Stimulated activated naive B cell treated with anti-CD40 and anti-IgM and Interleukin-4, amounts not matched to agents 10 μg/mL and 1 μg/mL and 100 μg/mL, for 72 hours (primary cell): Measurements from ENCODE around the gene ADAP1.
"Not testable (repeated sequence)": the region's sequence is repeated elsewhere in the genome, so short reads cannot be mapped to it uniquely, and the experiment has no call there.

Source experiments
- ATAC-seq, 2 donors: fragments of 150-1000 bp; cut with Tn5 transposase; replicated peaks; 2 replicates each; pipeline ENCODE4 v1.10.0; 2021; ENCODE audit warnings: moderate library complexity in 1 of 2
- DNase-seq: peaks from one replicate; pipeline ENCODE4 v3.0.0; 2021
- H3K27ac Mint-ChIP-seq: one replicate; pipeline ENCODE4 v1.8.0; 2022; ENCODE audit warnings: mild to moderate bottlenecking, mixed read lengths
- H3K27me3 Mint-ChIP-seq, 2 donors: one replicate each; pipeline ENCODE4 v1.8.0; 2022; ENCODE audit warnings: mixed read lengths in 2 of 2
- H3K36me3 Mint-ChIP-seq, 2 donors: one replicate each; pipeline ENCODE4 v1.8.0; 2022; ENCODE audit warnings: mixed read lengths in 2 of 2, mild to moderate bottlenecking in 1 of 2
- H3K4me1 Mint-ChIP-seq, 2 donors: one replicate each; pipeline ENCODE4 v1.8.0; 2022; ENCODE audit warnings: mixed read lengths in 2 of 2, mild to moderate bottlenecking in 1 of 2
- H3K4me3 Mint-ChIP-seq, 2 donors: one replicate each; pipeline ENCODE4 v1.8.0; 2022; ENCODE audit warnings: mild to moderate bottlenecking in 2 of 2, mixed read lengths in 2 of 2, moderate library complexity in 1 of 2
- H3K9me3 Mint-ChIP-seq, 2 donors: one replicate each; pipeline ENCODE4 v1.8.0; 2022; ENCODE audit warnings: mixed read lengths in 2 of 2, mild to moderate bottlenecking in 1 of 2

The ADAP1 gene

GRCh38 chr7:949021-949934 is 5.2 kb downstream of the ADAP1 start:
- peaks cover 0 to 4% of the 10 kb centered on the region in 2 donors for H3K27me3 Mint-ChIP-seq

GRCh38 chr7:947391-948210 is 6.9 kb downstream of the ADAP1 start:
- Mint-ChIP-seq H3K4me1 (peaks cover 21 to 22% of the 10 kb centered on the region in 2 donors), H3K9me3 (no peaks in the 10 kb centered on the region), H3K27ac (peak overlapping the region; percentile 83), H3K27me3 (peaks cover 0 to 4% of the 10 kb centered on the region in 2 donors), H3K36me3 (peaks cover 27 to 40% of the 10 kb centered on the region in 2 donors), H3K4me3 (no peak overlapping the region)
- ATAC-seq, result no peak
- no peak for DNase-seq

More at GRCh38 chr7:949021-949934, 5.2 kb downstream of the ADAP1 start:
- no peak for DNase-seq
- Mint-ChIP-seq H3K9me3 (no peaks in the 10 kb centered on the region), H3K4me1 (peaks cover 22% of the 10 kb centered on the region in 2 donors), H3K4me3 (no peak overlapping the region), H3K27ac (no peak overlapping the region), H3K36me3 (peaks cover 27 to 41% of the 10 kb centered on the region in 2 donors)
- ATAC-seq, result no peak

GRCh38 chr7:946256-946996 is 8.1 kb downstream of the ADAP1 start:
- no peak for ATAC-seq
- Mint-ChIP-seq H3K27me3 (peaks cover 0 to 8% of the 10 kb centered on the region in 2 donors), H3K4me1 (peaks cover 26 to 30% of the 10 kb centered on the region in 2 donors), H3K4me3 (no peak overlapping the region), H3K27ac (no peak overlapping the region), H3K36me3 (peaks cover 25 to 45% of the 10 kb centered on the region in 2 donors), H3K9me3 (peaks cover 7 to 8% of the 10 kb centered on the region in 2 donors)
- DNase-seq, result no peak

GRCh38 chr7:945556-946255 is 8.8 kb downstream of the ADAP1 start:
- ATAC-seq (no peak), DNase-seq (no peak)
- Mint-ChIP-seq H3K36me3 (peaks cover 24 to 44% of the 10 kb centered on the region in 2 donors), H3K4me3 (no peak overlapping the region), H3K27ac (no peak overlapping the region), H3K9me3 (peaks cover 10 to 13% of the 10 kb centered on the region in 2 donors), H3K4me1 (peaks cover 26 to 34% of the 10 kb centered on the region in 2 donors), H3K27me3 (peaks cover 0 to 6% of the 10 kb centered on the region in 2 donors)

- H3K27ac Mint-ChIP-seq, result no peak overlapping the region
- peaks cover 26 to 45% of the 10 kb centered on the region in 2 donors for H3K36me3 Mint-ChIP-seq
- DNase-seq, result no peak
- no peak overlapping the region for H3K4me3 Mint-ChIP-seq
- no peak for ATAC-seq
- peaks cover 26 to 34% of the 10 kb centered on the region in 2 donors for H3K4me1 Mint-ChIP-seq
- peaks cover 12 to 19% of the 10 kb centered on the region in 2 donors for H3K9me3 Mint-ChIP-seq
- peaks cover 0 to 4% of the 10 kb centered on the region in 2 donors for H3K27me3 Mint-ChIP-seq
Observed at GRCh38 chr7:945147-945555, 9.3 kb downstream of the ADAP1 start.

GRCh38 chr7:944744-945143 is 9.7 kb downstream of the ADAP1 start:
- Mint-ChIP-seq H3K9me3 (peaks cover 15 to 23% of the 10 kb centered on the region in 2 donors), H3K27ac (no peak overlapping the region), H3K27me3 (peaks cover 0 to 4% of the 10 kb centered on the region in 2 donors), H3K4me1 (peaks cover 28 to 34% of the 10 kb centered on the region in 2 donors), H3K36me3 (peaks cover 26 to 45% of the 10 kb centered on the region in 2 donors), H3K4me3 (no peak overlapping the region)
- no peak for DNase-seq
- ATAC-seq, result no peak

- not testable (repeated sequence) for H3K4me3 Mint-ChIP-seq, DNase-seq, ATAC-seq, H3K27me3 Mint-ChIP-seq, H3K27ac Mint-ChIP-seq
- Mint-ChIP-seq H3K9me3 (peaks cover 15 to 24% of the 10 kb centered on the region in 2 donors), H3K4me1 (peaks cover 22 to 28% of the 10 kb centered on the region in 2 donors), H3K36me3 (peaks cover 21 to 40% of the 10 kb centered on the region in 2 donors)
Observed at GRCh38 chr7:943793-944192, 10.7 kb downstream of the ADAP1 start.

- Mint-ChIP-seq H3K27me3 (peaks cover 0 to 4% of the 10 kb centered on the region in 2 donors), H3K9me3 (peaks cover 15 to 24% of the 10 kb centered on the region in 2 donors), H3K27ac (peak overlapping the region; percentile 72), H3K4me1 (peaks cover 29 to 49% of the 10 kb centered on the region in 2 donors), H3K36me3 (peaks cover 33 to 45% of the 10 kb centered on the region in 2 donors), H3K4me3 (peak overlapping the region in 1 of 2 donors; percentile 54)
- ATAC-seq, result peak; percentile 54
- DNase-seq, result no peak
Observed at GRCh38 chr7:940599-941408, 13.7 kb downstream of the ADAP1 start.

- Mint-ChIP-seq H3K4me1 (peaks cover 29 to 49% of the 10 kb centered on the region in 2 donors), H3K4me3 (no peak overlapping the region), H3K27ac (peak overlapping the region; percentile 76), H3K27me3 (peaks cover 0 to 4% of the 10 kb centered on the region in 2 donors), H3K36me3 (peaks cover 34 to 46% of the 10 kb centered on the region in 2 donors), H3K9me3 (peaks cover 15 to 24% of the 10 kb centered on the region in 2 donors)
- ATAC-seq (no peak), DNase-seq (no peak)
Observed at GRCh38 chr7:939843-940242, 14.6 kb downstream of the ADAP1 start.

- ATAC-seq, result no peak
- Mint-ChIP-seq H3K36me3 (peaks cover 34 to 51% of the 10 kb centered on the region in 2 donors), H3K9me3 (peaks cover 15 to 24% of the 10 kb centered on the region in 2 donors), H3K27me3 (peaks cover 0 to 4% of the 10 kb centered on the region in 2 donors), H3K4me3 (no peak overlapping the region), H3K4me1 (peaks cover 29 to 49% of the 10 kb centered on the region in 2 donors), H3K27ac (peak overlapping the region; percentile 87)
- no peak for DNase-seq
Observed at GRCh38 chr7:938546-939185, 15.8 kb downstream of the ADAP1 start.

- ATAC-seq (no peak), DNase-seq (no peak)
- peaks cover 34 to 51% of the 10 kb centered on the region in 2 donors for H3K36me3 Mint-ChIP-seq
- peaks cover 29 to 49% of the 10 kb centered on the region in 2 donors for H3K4me1 Mint-ChIP-seq
- peaks cover 0 to 4% of the 10 kb centered on the region in 2 donors for H3K27me3 Mint-ChIP-seq
- peaks cover 15 to 24% of the 10 kb centered on the region in 2 donors for H3K9me3 Mint-ChIP-seq
- H3K4me3 Mint-ChIP-seq, result peak overlapping the region in 1 of 2 donors; percentile 29
- peak overlapping the region; percentile 87 for H3K27ac Mint-ChIP-seq
Observed at GRCh38 chr7:937856-938484, 16.5 kb downstream of the ADAP1 start.
